Epithelial cell of proximal tubule (primary cell): ENCODE results near the gene ZNF497. TPM values are rescaled to one million over a fixed set of nuclear protein-coding genes. Genes with fewer than 3 reads are reported as not detected.
A peak's percentile ranks its signal among the peaks of the same experiment; 100 is the strongest.

ENCODE experiments used
- DNase-seq: peaks from one replicate; pipeline ENCODE4 v3.0.0-alpha.2; 2011; ENCODE audit warnings: low read depth
- H3K4me3 ChIP-seq: 2 replicates; pipeline ENCODE4 v1.5.1; 2011; ENCODE audit warnings: low read depth, mild to moderate bottlenecking, low read length
- CTCF ChIP-seq: conservative IDR thresholded peaks from 2 replicates; pipeline ENCODE4 v1.5.1; 2012; ENCODE audit warnings: low read depth, mild to moderate bottlenecking, low read length
- total RNA-seq: library from RNA; depleted of rRNA; stranded (reverse); fragments of >200 nt; gene quantifications from 2 replicates; pipeline ENCODE4 v1.2.3, GENCODE V29; 2015

The ZNF497 gene
- total RNA-seq, 1 donor from 2014 or later = 0.06 TPM

DNA sequence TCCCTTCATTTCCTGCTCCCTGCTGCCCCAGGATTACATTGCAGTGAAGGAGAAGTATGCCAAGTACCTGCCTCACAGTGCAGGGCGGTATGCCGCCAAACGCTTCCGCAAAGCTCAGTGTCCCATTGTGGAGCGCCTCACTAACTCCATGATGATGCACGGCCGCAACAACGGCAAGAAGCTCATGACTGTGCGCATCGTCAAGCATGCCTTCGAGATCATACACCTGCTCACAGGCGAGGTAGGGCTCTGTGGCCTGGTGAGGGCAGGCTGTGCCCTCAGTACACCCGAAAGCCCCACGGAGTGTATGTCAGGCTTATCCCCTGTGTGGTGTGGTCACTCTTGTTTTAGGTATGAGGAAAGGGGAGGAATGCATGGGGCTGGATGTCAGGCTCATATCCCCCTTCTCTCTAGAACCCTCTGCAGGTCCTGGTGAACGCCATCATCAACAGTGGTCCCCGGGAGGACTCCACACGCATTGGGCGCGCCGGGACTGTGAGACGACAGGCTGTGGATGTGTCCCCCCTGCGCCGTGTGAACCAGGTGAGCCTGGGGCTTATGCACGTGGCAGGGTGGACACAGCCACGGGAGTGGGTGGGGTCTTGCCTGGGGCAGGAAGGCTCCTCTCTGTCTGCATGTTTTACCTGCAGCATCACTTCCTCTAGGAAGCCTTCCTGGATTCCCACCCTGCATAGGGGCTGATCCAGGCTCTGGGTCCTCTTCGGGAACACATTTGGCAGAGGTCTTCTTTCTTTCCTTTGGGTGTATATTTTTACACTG lies 30.6 kb upstream of the ZNF497 start:
- no peak overlapping the region for H3K4me3 ChIP-seq
- DNase-seq = no peak
- TF ChIP-seq CTCF = no peak

DNA sequence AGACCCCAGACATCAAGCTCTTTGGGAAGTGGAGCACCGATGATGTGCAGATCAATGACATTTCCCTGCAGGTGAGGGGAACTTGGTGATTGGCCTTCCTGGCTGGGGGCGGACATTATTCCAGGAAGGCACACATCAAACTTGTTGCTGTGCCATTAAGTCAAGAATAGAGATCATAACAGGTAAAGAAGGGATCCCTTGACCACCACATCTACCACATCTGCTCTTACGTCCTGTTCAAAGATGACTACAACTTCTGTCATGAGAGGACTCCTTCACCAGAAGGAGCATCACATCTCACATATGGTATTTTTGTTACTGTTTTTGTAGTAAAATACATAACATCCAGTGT lies 25.6 kb upstream of the ZNF497 start:
- no peak for DNase-seq
- peak overlapping the region; percentile 71 for H3K4me3 ChIP-seq
- TF ChIP-seq CTCF = no peak

GRCh38 chr19:58387338-58388174 lies 25.0 kb upstream of the ZNF497 start:
- H3K4me3 ChIP-seq = peak overlapping the region; percentile 71
- peak; percentile 16 for TF ChIP-seq CTCF
- no peak for DNase-seq

DNA sequence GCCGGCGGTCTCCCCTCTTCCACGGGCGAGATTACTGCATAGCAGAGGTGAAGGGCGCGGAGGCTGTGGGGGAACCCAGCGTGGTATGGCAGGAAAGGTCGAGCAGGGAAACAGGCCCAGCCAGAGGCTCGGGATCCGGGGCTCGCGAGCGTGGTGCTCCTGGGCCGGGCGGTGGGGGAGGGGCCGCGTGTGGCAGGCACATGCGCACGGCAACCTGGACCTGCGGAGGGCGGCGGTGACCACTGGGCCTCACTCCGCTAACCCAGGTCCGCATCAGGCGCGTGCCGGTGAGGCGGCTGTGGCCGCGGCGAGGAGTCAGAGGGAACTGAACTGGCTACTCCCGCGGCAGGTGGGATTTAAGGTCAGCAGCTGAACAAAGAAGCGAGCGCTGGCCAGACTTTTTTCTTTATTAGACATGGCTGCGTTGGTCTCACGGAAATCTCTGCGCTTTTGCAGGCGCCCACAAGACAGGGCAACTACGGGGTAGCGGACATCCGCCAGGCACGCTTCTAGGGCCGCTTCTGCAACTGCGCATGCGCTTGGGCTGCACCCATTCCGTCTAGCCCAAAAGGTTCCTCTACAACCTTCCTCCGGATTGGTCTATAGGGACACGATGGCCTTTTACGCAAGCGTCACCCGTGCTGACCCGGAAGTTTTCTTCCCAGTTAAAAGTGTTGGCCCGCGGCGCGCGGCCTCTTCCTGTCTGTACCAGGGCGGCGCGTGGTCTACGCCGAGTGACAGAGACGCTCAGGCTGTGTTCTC lies 24.2 kb upstream of the ZNF497 start, which contains the start of gene RPS5:
Gene RPS5 (plus strand): TSS at position 694 of the 762 bp plus-strand sequence. CDS start 869 bp downstream, outside the sequence.
- no peak for TF ChIP-seq CTCF
- DNase-seq = peak; percentile 91
- peak within 1 kb of the TSS; percentile 71 for H3K4me3 ChIP-seq

GRCh38 chr19:58385891-58386575 lies 23.5 kb upstream of the ZNF497 start:
- DNase-seq = no peak
- no peak for TF ChIP-seq CTCF
- peak overlapping the region; percentile 71 for H3K4me3 ChIP-seq

- TF ChIP-seq CTCF = no peak
- no peak for DNase-seq
- H3K4me3 ChIP-seq = peak overlapping the region; percentile 71
Measured at GRCh38 chr19:58385313-58385890, 22.9 kb upstream of the ZNF497 start.
